GM15510 (cell line): ENCODE results near the gene PIR.

Experiments used
- POLR2A ChIP-seq: IDR thresholded peaks from 3 replicates; pipeline ENCODE4 v1.6.1; 2011; ENCODE audit warnings: borderline replicate concordance; ENCODE audit not compliant: insufficient read length; ENCODE audit errors: extremely low read depth

PIR gene

DNA sequence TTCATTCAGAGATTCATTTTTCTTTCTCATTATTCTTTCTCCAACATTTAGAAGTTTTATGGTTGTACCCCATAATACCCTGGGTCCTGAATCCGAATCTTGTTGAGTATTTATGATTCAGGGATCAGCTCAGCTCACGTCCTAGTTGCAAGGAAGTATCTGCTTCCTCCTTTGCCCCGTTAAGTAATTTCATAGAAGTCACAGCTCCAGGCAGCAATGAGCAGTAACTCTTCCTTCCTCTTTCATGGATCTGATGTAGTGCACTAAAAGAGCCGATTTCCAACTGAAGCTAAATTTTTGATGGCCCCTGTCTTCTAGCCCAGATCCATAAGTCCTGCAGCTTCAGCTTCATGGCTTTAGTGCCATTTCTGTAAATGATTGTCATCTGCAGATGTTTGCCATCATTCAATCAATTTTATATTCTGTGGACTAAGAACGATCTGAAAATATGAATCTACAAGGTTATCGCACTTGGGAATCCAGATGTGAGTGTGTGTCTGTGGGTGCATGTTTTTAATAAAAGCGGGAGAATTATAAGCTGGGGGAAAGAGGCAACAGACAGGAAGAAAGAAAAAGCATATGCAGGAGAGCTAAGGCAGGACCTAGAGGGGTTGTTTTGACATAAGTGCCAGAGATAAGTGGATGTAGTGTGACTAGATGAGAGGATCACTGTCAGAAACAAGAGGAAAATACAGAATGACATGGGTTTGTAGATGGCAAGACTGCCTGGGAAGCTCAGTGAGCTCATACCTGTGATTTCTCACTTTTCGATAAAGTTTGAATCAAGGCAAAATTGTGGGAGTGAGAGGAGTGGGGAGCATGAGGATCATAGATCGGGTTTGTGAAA lies 126.4 kb downstream of the PIR start:
- TF ChIP-seq POLR2A, result no peak

DNA sequence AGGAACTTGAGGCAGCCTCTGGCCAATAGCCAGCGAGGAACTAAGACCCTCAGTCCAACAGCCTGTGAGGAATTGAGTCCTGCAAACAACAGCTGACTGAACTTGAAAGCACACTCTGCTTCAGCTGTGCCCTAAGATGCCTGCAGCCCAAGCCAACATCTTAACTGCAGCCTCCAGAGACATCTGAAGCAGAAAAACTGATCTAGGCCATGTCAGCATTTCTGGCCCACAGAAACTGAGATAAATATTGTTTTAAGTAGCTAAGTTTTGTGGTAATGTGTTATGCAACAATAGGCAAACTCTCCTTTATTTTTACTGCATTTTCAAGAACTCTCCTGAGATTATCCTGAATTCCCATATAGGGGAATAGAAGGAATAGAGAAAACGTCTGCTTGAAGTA lies 133.4 kb downstream of the PIR start:
- no peak for TF ChIP-seq POLR2A

DNA sequence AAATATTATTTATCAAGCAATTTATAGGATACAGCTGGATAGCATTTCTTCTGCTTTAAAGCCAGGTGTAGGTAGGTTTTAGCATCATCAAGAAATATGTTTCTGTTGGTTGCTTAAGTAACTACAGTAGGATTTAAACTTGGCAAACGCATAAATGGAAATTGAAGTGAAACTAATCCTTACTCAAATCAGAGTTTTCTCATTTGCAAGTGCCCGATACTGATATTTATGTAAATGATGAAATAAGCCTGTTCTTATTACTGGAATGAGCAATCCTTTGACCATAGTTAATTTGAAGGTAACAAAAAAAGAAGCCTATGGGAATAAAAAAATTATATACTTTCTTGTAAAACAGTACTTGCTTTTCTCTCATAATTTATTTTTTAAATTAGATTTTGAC lies 134.6 kb downstream of the PIR start:
- TF ChIP-seq POLR2A, result no peak

DNA sequence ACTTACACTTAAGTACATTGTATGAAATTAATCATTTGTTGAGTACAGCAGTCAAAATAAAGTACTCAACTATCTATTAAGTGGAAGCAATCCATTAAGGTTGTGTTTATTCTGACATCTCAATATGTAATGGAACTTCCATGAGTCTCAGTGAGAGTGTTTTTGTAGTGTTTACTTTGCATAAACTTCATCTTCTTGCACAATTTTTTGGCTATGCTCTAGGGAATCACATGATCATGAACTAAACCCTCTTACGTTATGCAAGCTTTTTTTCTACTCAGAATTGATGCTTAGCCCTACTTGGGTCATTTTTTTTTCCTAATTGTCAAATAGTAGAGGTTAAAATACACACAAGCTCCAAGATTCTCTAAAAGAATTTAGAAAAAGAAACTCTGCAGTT lies 136.7 kb downstream of the PIR start:
- TF ChIP-seq POLR2A, result no peak

DNA sequence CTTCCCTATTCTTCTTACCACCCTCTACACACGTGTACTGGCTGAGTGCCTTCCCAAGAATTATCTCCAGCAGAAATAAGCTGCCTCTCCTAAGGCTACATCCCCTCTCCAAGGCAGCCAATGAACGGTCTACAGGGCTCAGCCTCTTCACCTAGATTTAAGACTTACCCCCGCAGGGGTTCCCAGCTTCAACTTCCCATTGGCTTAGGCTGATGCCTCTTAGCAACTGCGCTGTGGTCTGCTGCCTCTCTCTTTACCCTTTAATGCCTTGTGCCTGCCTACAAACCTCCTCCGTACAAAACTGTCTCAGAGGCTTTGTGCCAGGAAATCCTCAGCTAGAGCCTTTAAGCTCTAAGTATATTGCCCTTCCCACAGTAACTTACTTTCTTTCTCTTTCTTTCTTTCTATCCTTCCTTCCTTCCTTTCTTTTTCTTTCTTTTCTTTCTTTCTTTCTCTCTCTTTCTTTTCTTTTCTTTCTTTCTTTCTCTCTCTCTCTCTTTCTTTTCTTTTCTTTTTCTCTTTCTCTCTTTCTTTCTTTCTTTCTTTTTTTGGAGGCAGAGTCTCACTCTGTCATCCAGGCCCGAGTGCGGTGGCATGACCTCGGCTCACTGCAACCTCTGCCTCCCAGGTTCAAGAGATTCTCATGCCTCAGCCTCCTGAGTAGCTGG lies 142.7 kb downstream of the PIR start:
- TF ChIP-seq POLR2A, result no peak

DNA sequence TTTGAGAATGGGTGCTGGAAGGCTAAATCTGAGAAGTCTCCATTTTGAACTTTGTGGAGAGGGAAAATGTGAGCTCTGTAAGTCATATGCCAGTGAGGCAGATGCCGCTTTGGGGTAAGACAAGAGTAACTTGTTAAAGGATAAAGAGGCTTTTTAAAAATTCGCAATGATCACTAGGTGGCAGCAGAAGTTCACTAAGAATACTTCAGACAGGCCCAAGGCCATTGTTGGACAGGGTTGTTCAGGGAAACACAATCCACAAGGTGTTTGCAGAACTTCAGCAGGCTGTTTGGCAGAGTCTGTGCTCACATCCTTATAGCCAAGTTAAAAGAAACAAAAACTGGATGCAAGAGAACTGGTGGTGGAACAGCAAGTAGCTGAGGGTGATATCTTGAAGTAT lies 144.1 kb downstream of the PIR start:
- no peak for TF ChIP-seq POLR2A

DNA sequence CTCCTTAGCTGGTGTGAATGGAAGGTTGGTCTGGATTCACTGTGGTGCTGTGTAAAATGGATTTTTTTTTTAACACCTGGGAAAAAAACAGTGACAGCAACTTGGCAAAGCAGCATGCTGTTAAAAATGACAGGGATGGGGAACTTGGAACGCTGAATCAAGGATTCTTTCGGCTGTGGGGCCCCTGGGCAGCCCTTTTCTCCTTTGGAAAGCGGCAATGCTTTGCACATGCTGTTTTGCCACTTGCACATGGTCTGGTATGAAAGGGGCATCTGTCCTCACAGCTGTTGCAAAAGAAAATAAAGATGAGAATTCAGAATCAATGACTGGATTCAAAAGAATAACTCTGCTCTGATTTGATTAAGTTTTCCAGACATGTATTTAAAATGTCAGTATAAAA lies 147.2 kb downstream of the PIR start:
- TF ChIP-seq POLR2A, result no peak

DNA sequence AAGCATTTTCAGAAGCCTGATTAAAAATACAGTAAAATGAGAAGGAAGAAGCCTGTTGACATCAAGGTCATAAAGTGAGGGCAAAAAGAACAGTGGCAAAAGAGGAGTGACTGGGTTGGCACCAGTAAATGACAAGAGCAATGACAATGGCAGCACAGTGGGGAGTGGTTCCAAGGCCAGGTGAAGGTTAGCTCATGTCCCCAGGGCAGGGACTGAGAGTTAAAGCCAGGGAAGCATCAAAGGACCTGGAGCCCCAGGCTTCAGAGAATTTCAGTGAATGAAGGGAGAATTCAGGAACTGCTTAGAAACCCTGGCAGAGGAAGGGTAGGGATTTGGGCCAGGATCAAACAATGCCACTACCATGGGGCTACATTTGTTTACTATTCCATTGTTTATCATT lies 149.0 kb downstream of the PIR start:
- no peak for TF ChIP-seq POLR2A

DNA sequence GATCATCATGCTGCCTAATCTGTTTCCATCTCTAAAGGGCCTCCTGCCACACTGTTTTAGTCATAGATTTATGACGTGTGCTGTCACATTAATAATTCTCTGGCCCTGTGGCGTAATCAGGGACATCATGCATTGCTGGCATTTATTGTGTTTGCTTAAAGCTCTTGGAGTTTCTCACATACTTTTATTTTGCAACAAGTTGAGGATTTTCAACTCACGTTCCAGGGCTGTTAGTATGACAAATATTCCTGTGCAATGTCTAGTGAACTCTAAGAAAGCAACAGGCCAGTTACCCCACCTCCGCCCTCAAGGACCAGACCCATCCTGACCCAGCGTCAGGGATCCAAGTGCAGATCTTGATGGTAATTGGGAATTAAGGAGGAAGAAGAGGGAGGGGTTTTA lies 150.1 kb downstream of the PIR start:
- no peak for TF ChIP-seq POLR2A

DNA sequence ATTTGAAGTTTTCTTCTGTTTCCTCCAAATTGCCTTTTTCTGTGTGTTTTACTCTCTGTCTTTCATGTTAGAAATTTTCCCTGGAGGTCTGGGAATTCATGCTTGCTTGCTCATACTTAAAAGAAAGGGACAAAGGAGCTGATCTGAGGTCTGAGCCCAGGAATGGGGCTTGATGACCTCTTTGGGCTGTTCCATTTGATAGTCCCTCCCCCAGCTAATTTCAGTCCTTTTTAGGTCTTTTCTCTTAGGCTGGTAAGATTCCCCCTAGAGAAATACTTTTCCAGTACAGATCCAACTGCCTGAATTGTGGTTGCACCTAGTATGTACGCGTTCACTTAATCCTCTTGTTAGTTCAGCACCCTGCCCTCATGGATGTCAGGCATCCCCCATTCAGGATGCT lies 152.3 kb downstream of the PIR start:
- TF ChIP-seq POLR2A, result no peak

DNA sequence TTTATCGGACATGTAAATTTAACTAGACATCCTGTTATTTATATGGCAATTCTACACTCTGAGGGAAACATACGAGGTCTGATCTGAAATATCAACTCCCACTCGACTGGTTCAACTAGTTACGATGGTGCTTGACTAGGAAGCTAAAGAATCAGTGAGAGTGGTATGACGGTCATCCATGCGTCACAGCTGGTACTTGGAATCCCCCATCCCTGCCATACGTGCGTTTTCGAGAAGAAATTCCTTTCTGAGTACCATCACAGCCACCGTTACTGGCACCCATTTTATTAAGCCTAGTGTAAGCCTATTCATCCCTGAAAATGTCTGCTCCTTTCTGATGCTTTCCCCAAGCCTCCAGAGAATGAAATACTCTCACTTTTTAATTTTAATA lies 157.1 kb downstream of the PIR start:
- TF ChIP-seq POLR2A, result no peak

DNA sequence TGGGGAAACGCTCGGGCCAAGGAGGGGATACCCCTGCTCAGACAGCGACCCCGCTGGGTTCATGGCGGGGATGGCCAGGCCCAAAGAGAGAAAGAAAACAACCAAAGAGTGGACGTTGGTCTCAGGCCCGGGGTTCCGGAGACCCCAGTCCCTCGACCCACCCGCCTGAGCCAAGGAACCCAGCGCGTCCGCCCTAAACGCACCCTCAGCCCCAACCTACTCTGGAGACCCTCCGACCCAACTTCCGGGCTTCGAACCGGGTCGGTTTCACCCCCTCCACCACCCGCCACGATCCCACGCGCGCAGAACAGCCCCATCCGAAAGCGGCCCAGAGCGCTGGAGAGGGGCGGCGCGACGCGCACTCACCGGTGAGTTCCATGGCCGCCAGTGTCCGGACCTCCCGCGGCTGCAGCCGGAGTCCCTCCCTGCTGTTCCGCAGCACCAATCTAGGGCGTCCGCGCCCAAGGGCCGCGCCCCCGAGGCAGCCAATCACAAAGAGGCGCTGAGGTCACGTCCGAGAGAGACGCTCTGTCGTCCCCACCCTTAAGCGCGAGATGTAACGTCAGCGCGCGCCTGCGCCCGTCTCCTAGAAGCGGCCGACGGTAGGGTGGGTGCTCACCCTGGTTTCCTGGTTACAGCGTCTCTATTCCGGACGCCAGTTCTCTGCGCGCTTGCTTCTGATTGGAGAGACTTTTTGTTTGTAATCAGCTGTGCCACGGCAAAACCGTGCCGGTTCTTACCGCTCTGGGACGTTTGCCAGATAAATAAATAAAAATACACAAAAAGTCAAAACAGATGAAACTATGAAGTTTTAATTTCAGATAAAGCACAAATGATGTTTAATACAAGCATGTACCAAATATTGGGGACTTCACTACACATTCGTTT lies 157.8 kb downstream of the PIR start, which contains the start of gene PIGA:
Gene PIGA (minus strand): TSS at position 389 of the 888 bp plus-strand sequence. CDS start 3,593 bp downstream, outside the sequence.
- TF ChIP-seq POLR2A, result peak; percentile 66
